H7 (cell line): Measurements from ENCODE around the gene PPP1R7. TPM values are rescaled to one million over a fixed set of nuclear protein-coding genes. Genes with fewer than 3 reads are reported as not detected.
A peak's percentile ranks its signal among the peaks of the same experiment; 100 is the strongest.

Source experiments
- DNase-seq: peaks from one replicate; pipeline ENCODE4 v3.0.0; 2012
- H3K27me3 ChIP-seq: 2 replicates; pipeline ENCODE4 v1.6.0; 2011; ENCODE audit warnings: mild to moderate bottlenecking, low read length; ENCODE audit not compliant: control insufficient read depth, insufficient read depth
- H3K36me3 ChIP-seq: replicated peaks from 2 replicates; pipeline ENCODE4 v1.5.1; 2011; ENCODE audit warnings: low read length; ENCODE audit not compliant: control insufficient read depth, insufficient read depth
- H3K4me3 ChIP-seq: 2 replicates; pipeline ENCODE4 v1.5.1; 2011; ENCODE audit warnings: low read depth, mild to moderate bottlenecking, control low read depth, low read length, moderate library complexity; ENCODE audit not compliant: insufficient read depth
- total RNA-seq: library from RNA; depleted of rRNA; stranded (reverse); fragments of >200 nt; shearing (Covaris generic); gene quantifications from 2 replicates; pipeline ENCODE4 v1.2.3, GENCODE V29; 2014

The PPP1R7 gene
- total RNA-seq, 1 experiment from 2014 or later, result 32.1 TPM

DNA sequence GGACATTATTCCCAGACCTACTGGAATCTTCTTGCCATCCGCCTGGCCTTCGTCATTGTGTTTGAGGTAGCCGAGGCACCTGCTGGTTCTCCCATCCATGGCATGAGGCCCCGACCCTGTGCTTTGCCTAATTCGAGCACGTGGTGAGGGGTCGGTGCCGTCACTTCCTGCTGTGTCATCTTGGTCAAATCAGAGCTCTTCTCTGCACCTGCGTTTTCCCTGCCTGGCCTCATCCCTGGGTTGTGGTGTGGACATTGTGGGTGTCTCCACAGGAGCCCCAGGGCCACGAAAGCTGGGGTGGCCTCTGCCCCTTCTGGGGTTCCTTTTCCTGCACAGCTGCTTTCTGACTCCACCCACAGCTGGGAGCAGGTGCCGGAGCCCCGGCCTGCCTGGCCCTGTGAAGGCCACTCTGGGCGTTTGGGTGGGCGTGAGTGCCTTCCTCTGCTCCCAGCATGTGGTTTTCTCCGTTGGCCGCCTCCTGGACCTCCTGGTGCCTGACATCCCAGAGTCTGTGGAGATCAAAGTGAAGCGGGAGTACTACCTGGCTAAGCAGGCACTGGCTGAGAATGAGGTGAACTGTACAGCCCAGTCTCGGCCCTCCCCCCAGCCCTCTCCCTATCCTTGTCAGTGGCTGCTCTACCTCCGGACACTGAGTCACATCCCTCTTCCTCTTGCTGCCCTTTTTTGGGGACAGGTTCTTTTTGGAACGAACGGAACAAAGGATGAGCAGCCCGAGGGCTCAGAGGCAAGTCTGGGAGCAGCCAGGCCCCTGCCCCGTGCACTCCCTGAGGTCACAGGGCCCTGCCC lies 73.1 kb downstream of the PPP1R7 start:
- H3K36me3 ChIP-seq, result peaks cover 4% of the 10 kb centered on the region
- DNase-seq, result no peak
- no peaks in the 10 kb centered on the region for H3K27me3 ChIP-seq
- no peak overlapping the region for H3K4me3 ChIP-seq

DNA sequence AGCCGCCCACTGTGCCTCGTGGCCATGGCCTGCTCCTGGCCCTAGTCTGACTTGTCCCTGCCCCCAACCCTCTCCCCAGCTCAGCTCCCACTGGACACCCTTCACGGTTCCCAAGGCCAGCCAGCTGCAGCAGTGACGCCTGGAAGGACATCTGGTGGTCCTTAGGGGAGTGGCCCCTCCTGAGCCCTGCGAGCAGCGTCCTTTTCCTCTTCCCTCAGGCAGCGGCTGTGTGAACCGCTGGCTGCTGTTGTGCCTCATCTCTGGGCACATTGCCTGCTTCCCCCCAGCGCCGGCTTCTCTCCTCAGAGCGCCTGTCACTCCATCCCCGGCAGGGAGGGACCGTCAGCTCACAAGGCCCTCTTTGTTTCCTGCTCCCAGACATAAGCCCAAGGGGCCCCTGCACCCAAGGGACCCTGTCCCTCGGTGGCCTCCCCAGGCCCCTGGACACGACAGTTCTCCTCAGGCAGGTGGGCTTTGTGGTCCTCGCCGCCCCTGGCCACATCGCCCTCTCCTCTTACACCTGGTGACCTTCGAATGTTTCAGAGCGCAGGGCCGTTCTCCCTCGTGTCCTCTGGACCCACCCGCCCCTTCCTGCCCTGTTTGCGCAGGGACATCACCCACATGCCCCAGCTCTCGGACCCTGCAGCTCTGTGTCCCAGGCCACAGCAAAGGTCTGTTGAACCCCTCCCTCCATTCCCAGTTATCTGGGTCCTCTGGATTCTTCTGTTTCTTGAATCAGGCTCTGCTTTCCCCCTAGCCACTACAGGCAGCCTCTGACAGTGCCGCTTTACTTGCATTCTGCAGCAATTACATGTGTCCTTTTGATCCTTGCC lies 74.0 kb downstream of the PPP1R7 start:
- peak; percentile 71 for DNase-seq
- Histone ChIP-seq H3K4me3 (no peak overlapping the region), H3K27me3 (no peaks in the 10 kb centered on the region), H3K36me3 (peaks cover 11% of the 10 kb centered on the region)

DNA sequence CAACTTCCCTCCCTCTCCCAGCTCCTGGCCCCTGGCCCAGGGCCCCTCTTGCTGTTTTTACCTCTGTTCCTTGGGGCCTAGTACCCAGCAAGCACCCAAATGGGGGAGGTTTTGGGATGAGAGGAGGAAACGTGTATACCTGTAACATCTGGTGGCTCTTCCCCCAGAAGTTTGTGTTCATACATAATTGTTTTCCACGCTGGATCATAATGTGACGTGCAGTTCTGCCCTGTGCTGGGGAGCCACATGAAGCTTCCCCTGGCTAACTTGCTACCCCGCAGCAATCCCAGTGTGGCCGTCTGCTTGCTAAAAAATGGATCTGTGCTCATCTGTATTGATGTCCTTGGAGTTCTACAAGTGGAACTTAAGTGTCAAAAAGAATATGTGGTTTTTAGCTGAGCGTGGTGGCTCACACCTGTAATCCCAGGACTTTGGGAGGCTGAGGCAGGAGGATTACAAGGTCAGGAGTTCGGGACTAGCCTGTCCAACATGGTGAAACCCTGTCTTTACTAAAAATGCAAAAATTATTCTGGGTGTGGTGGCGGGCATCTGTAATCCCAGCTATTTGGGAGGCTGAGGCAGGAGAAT lies 74.7 kb downstream of the PPP1R7 start:
- no peak for DNase-seq
- Histone ChIP-seq H3K27me3 (no peaks in the 10 kb centered on the region), H3K4me3 (no peak overlapping the region), H3K36me3 (peaks cover 11% of the 10 kb centered on the region)

DNA sequence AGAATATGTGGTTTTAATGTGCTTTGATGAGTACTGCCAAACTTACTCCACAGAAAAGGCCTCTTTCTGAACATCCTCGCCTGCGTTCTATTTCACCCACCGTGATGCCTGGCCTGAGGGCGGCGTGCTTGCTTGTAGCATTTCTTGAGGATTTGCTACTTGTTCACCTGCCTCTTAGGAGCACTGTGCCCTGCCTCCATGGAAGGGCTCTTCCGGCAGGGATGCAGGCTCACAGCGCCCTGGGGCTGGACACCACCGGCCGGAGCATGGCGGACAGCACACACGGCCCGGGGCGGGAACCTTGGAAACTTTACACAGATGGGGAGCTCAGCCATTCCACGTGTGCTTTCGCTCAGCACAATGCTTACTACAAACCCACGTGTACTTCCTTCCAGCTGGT lies 75.3 kb downstream of the PPP1R7 start:
- H3K27me3 ChIP-seq, result no peaks in the 10 kb centered on the region
- H3K36me3 ChIP-seq, result peaks cover 16% of the 10 kb centered on the region
- no peak overlapping the region for H3K4me3 ChIP-seq
- peak; percentile 38 for DNase-seq

DNA sequence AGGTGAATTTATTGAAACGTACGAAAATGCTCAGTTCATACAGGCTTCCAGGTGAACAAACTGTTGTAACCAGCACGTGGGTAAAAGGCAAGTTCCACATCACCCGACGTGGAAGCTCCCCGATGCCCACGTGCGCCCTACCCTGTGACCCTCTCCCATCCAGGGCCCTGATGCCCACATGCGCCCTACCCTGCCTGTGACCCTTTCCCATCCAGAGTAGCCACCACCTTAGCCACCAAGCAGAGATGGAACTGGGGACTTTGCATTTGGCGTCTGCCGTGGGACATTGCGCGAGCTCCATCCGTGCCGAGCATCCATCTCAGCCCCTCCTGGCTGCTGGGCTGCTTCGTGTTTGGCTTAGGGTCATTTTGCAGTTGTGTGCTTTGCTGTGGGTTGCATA lies 75.7 kb downstream of the PPP1R7 start:
- Histone ChIP-seq H3K4me3 (no peak overlapping the region), H3K36me3 (peaks cover 18% of the 10 kb centered on the region), H3K27me3 (no peaks in the 10 kb centered on the region)
- DNase-seq, result peak; percentile 36

DNA sequence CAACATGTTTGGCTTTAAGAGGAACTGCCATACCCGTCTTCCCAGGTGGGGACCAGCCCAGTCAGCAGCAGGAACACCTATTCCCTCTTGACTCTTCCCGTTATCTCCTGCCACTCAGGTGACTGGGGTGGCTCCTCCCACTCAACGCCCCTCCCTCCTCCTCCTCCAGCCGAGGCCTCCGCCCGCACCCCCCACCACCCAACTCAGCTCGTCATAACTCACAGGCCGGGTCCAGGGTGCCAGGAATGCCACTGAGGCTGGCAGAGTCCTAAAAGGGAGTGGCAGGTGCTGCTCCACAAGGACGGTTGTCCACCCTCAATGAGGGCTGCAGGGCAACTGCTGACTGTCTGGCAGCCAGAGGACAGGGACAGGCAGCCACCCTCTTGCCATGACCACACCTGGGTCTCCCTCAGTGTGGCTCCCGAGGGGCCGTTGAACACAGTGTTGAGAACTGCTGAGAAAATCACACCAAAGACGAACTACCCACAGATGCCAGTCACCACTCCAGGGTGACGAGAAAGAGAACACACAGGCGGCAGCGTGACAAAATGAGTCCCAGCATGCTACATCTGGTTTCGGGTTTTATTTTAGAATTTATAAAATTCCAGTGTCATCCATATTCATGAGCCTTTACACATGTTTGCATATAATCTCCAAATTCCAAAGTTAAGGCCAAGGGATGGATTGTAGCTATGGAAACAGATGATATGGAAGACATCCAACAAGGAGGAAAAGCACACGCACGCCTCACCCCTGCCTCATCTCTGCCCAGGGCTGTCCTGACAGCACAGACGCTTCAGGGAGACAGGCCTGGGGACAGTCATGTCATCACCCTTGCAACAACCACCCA lies 76.7 kb downstream of the PPP1R7 start:
- Histone ChIP-seq H3K27me3 (no peaks in the 10 kb centered on the region), H3K4me3 (no peak overlapping the region), H3K36me3 (peaks cover 22% of the 10 kb centered on the region)
- peak; percentile 86 for DNase-seq

DNA sequence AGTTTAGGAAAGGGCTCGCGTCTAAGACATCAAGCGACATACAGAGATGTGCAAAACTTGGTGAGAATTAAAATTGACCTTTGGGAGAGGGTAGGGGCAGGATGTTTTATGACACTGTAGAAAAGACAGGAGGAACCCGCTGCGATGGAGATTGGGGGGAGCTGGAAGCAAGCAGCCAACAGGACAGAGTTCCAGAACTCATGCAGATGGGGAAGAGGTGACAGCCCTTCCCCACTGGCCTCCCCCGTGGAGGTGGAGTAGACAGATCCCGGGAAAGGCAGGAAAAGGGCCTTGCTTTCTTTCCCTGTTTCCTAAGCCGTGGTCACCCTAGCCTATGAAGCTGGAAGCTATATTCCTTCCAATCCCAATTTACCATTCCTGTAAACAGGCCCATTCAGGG lies 77.3 kb downstream of the PPP1R7 start:
- H3K36me3 ChIP-seq, result peaks cover 22% of the 10 kb centered on the region
- peak; percentile 41 for DNase-seq

DNA sequence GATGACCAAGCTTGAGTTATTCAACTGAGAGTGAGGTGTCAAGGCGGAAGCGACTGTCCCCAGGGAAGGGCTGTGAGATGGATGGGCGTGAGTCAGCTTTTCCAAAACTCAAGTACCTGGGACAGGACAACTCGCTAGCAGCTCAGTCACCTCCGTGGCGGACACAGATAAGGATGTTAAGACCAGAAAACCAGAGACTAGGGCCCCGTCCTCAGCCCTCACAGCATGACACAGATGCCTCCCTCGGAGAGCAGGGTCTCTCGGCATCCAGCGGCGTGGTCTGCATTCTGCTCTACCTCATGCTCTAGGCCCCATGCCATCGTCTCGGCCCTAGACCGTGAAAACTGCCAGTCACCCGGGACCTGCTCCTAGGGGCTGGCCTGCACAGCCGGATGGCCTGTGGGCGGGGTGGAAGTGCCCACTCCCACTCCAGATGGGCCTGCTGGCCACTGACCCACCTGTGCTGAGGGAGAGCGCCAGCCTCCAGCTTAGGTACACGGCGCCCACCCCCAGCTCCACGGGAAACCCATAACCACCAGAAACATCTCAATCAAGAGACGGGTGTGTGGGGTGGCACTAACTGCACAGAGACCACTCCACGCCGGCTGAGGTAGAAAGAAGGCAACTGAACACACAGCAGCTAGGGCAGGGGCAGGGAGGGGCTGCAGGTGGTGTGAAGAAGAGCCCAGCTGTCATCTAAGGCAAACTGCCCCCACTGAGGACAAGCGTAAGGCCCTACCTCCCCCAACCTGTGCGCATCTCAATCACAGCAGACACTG lies 78.0 kb downstream of the PPP1R7 start:
- Histone ChIP-seq H3K4me3 (no peak overlapping the region), H3K36me3 (peaks cover 26% of the 10 kb centered on the region), H3K27me3 (no peaks in the 10 kb centered on the region)
- DNase-seq, result peak; percentile 45

More for the DNA sequence above, 77.3 kb downstream of the PPP1R7 start:
- Histone ChIP-seq H3K4me3 (no peak overlapping the region), H3K27me3 (no peaks in the 10 kb centered on the region)

DNA sequence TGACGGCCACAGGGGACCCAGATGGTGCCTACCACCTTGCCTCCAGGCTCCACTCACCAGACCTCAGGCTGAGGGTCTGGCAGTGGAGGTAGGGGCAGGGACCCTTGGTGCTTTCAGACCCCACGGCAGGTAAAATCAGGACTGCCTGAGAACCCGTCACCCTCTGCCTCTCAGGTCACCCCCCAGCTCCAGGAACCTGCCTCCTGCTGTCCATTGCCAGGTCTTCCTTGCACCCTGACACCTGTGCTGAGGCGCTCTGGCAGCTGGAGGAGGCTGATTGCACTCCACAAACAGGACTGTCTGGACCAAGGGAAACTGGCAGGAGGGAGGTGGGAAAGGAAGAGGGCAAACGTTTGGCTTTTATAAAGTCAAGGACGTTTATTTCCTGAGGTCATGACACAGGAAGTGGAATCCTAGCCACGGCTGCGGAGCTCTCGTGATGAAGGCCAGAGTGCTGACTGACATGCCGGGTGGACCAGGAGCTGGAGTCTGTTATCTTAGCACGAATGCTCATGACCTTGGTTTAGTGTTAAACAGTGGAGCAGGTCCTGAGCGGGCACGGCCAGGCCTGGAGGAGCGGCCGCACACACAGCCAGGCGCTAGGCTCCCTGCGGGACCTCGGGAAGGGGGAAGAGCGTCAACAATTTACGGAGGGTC lies 78.7 kb downstream of the PPP1R7 start:
- peak; percentile 35 for DNase-seq
- H3K27me3 ChIP-seq, result no peaks in the 10 kb centered on the region
- no peak overlapping the region for H3K4me3 ChIP-seq
- H3K36me3 ChIP-seq, result peaks cover 33% of the 10 kb centered on the region

DNA sequence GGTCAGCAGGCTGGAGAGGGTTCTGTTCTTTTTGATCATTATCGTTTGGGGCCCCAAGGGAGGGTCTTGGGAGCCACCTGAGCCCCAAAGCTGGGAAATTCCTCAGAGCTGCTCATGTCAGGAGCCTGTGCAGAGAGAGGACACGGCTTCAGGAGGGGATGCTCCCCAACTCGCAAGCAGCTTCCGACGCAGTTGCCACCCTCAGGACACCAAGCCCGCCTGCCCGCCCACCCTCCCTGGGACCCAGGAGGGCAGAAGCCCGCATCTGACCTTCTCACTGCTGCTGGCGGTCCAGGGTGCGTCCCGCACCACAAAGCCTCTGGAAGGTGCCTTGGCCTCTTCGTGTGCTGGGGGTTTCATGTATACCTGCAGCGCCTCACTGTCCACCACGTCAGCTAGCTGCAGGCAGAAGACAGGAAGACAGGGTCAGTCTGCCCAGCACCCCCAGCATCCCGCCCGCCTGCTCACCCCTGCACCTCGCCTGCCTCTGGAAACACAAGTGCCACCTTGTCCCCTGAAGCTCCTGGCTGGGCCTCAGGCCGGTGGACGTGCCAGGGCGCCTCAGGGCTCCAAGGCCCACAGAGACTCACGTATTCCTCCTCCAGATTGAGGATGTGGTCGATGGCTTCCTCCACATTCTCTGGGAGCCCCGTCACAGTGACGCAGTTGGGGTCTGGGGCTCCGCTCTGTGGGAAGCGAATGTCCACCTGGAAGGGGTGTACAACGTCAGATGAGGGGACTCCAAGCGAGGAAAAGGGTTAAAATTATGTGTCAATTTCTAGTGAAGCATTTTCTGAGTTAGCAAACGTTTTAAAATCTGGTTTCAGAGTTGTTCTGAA lies 79.5 kb downstream of the PPP1R7 start:
- H3K27me3 ChIP-seq, result no peaks in the 10 kb centered on the region
- no peak overlapping the region for H3K4me3 ChIP-seq
- peaks cover 40% of the 10 kb centered on the region for H3K36me3 ChIP-seq
- peak; percentile 34 for DNase-seq

DNA sequence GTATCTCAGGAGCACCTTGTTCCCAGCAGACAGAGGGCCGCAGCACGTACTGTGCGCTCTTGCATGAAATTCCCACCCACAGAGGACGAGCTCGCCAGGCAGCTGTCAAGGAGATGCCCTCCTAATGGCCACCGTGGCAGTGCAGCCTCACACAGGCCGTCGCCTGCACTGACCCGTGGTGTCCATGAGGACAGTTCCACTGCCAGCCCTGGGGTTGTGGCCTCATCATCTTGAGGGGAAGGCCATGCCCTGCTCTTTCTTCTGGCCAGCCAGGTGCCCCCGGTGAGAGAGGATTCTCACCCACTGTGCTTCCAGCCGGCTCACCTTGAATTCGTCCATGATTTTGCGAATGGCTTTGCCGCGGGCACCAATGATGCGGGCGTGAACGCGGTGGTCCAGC lies 80.2 kb downstream of the PPP1R7 start:
- H3K4me3 ChIP-seq, result no peak overlapping the region
- no peaks in the 10 kb centered on the region for H3K27me3 ChIP-seq
- peaks cover 46% of the 10 kb centered on the region for H3K36me3 ChIP-seq
- no peak for DNase-seq

DNA sequence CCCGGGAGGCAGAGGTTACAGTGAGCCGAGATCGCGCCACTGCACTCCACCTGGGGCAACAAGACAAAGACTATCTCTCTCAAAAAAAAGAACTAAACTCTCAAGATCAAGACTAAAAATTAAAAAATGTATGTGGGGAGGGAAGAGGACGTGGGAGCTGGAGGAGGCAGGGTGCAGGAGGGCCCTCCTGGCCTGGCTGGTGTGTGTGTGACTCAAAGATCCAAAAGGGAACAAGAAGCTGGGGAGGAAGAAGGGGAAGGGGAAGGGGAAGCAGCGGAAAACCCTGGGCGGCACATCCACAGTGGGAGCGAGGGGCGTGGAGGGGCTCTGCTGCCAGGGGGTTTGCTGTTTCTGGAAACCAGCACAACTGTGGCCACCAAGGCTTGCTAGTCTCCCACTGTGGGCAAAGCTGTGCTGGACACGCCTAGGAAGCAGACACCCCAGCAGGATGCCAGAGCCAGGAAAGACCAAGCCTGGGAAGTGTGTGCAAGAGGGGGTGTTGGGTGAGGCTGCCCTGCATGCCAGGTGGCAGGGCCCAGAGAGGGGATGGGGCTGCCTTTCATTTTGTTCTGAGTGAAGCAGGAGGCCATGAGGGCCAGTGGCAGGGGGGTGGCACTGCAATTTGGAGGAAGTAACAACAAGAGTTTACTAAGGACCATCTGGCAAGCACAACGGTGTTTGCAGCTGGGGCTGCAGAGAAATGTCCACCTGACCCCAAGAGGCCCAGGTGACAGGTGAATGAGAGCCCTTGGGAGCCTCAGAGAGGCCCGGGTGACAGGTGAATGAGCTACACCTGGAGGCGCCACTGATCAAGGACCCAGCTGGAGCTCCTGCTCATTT lies 82.7 kb downstream of the PPP1R7 start:
- no peak for DNase-seq
- no peak overlapping the region for H3K4me3 ChIP-seq
- no peaks in the 10 kb centered on the region for H3K27me3 ChIP-seq
- H3K36me3 ChIP-seq, result peaks cover 66% of the 10 kb centered on the region
